Measurements from ENCODE around the gene EEFSEC.

GRCh38 chr3:128127236-128127635 lies 26.0 kb upstream of the EEFSEC start:
- TF ChIP-seq EZH2 (IDR thresholded peaks at IDR 0.05; ENCODE audit: low read length) (no peak), CTCF (optimal IDR thresholded peaks at IDR 0.05 in 1 of 3, IDR thresholded peaks at IDR 0.05 in 1 of 3, conservative IDR thresholded peaks at IDR 0.05 in 1 of 3; ENCODE audit: extremely low read depth in 1 of 3, insufficient read depth in 2 of 3, low read length in 3 of 3) (no peak)
